GM20000 (cell line): ENCODE results near the gene SRSF11.
"Not testable (repeated sequence)": the region's sequence is repeated elsewhere in the genome, so short reads cannot be mapped to it uniquely, and the experiment has no call there.

Source experiments
- DNase-seq: peaks from one replicate; pipeline ENCODE4 v3.0.0; 2012; ENCODE audit warnings: low spot score
- CTCF ChIP-seq: IDR thresholded peaks from 2 replicates; pipeline ENCODE4 v1.5.1; 2012; ENCODE audit warnings: mild to moderate bottlenecking, control low read depth; ENCODE audit errors: extremely low read depth, missing control alignments

Gene SRSF11

GRCh38 chr1:70221238-70222121 is at the start of gene SRSF11:
Gene SRSF11 (plus strand): TSS chr1:70221380. CDS start chr1:70221637, 257 bp downstream.
- TF ChIP-seq CTCF, result no peak
- peak; percentile 91 for DNase-seq

- TF ChIP-seq CTCF, result no peak
- no peak for DNase-seq
Measured at GRCh38 chr1:70171512-70171911, 49.7 kb upstream of the SRSF11 start.

DNA sequence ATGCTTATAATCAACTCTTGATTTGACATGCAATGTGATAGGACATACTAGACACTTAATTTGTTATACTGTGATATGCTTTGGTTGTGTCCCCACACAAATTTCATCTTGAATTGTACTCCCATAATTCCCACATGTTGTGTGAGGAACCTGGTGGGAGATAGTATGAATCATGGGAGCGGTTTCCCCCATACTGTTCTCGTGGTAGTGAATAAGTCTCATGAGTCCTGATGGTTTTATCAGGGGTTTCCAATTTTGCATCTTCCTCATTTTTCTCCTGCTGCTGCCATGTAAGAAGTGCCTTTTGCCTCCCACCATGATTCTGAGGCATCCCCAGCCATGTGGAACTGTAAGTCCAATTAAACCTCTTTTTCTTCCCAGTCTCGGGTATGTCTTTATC is 36.0 kb upstream of the SRSF11 start:
- DNase-seq, result not testable (repeated sequence)

DNA sequence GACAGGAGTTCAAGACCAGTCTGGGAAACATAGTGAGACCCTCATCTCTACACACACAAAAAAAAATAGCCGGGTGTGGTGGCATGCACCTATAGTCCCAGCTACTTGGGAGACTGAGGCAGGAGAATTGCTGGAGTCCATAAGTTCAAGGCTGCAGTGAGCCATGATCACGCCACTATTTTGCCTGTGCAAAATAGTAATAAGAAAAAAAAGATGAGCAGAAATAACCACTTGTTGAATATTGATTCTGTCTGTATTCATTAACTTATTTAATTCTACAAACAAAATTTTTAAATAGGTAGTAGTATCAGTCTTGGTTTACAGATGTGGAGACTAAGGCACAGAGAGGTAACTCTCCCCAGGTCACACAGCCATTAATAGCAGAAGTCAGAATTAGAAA is 32.7 kb upstream of the SRSF11 start:
- no peak for DNase-seq
- no peak for TF ChIP-seq CTCF

- DNase-seq, result no peak
- no peak for TF ChIP-seq CTCF
Measured at GRCh38 chr1:70190180-70190579, 31.0 kb upstream of the SRSF11 start.

DNA sequence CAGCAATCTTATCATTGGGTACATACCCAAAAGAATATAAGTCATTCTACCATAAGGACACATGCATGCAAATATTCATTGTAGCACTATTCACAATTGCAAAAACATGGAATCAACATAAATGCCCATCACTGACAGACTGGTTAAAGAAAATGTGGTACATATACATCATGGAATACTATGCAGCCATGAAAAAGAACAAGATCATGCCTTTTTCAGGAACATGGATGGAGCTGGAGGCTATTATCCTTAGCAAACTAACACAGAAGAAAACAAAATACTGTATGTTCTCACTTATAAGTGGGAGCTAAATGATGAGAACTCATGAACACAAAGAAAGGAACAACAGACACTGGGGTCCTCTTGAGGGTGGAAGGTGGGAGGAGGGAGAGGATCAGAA is 28.7 kb upstream of the SRSF11 start:
- not testable (repeated sequence) for DNase-seq

GRCh38 chr1:70194601-70195000 is 26.6 kb upstream of the SRSF11 start:
- no peak for DNase-seq
- TF ChIP-seq CTCF, result no peak

GRCh38 chr1:70195342-70195741 is 25.8 kb upstream of the SRSF11 start:
- DNase-seq, result no peak

More at GRCh38 chr1:70195342-70195741, 25.8 kb upstream of the SRSF11 start:
- no peak for TF ChIP-seq CTCF
